ENCODE data around the gene DSE. TPM values are rescaled to one million over a fixed set of nuclear protein-coding genes. Genes with fewer than 3 reads are reported as not detected.

DSE gene
- total RNA-seq, 1 experiment from 2014 or later, result 38.5 TPM

DNA sequence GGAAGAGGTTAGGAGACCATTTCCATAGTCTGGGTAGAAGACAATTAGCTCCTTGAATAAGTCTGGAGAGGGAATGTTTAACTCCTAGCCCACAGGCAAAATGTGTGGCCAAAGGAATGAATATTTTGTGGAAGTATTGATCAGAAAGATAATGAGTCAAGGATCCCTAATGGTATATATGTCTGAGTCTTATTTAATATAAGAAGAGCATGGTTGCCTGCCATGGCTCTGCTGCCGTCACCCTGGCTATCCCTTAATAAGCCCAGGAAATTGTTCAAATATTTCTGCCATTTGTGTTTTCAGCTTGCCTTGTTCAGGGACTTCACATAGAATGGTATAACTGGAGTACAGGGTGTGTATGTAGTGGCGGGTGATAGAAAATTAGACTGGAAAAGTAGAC, 72.4 kb downstream of the DSE start:
- no TSS peak for BruUV-seq (replicated peaks)
- Histone ChIP-seq H3K4me3 (replicated peaks in 1 of 2; ENCODE audit: low read depth in 1 of 2, low read length in 2 of 2) (no peak overlapping the region), H2AFZ (ENCODE audit: low read depth, low read length, poor library complexity, severe bottlenecking) (no peak overlapping the region), H3K9me3 (ENCODE audit: control insufficient read depth in 1 of 2, insufficient read depth in 1 of 2, low read depth in 1 of 2, low read length in 2 of 2) (no peaks in the 10 kb centered on the region), H3K4me2 (ENCODE audit: low read length) (no peak overlapping the region), H3K4me1 (ENCODE audit: control insufficient read depth in 1 of 2, insufficient read depth in 2 of 2, low read length in 2 of 2) (no peaks in the 10 kb centered on the region), H3K79me2 (ENCODE audit: insufficient read depth, low read length) (no peaks in the 10 kb centered on the region), H3K36me3 (ENCODE audit: control insufficient read depth in 1 of 2, insufficient read depth in 2 of 2, low read length in 2 of 2) (no peaks in the 10 kb centered on the region), H3K9ac (ENCODE audit: low read length) (no peak overlapping the region), H3K27me3 (ENCODE audit: insufficient read depth, low read length) (no peaks in the 10 kb centered on the region), H3K9me2 (ENCODE audit: insufficient read depth) (no peaks in the 10 kb centered on the region), H3K27ac (ENCODE audit: low read depth, low read length) (no peak overlapping the region), H4K20me1 (ENCODE audit: insufficient read depth) (no peaks in the 10 kb centered on the region)
- ChIA-PET RAD21 (ENCODE audit: low non-redundant PET in 1 of 2, low total read pairs in 2 of 2, uncharacterized antibody in 2 of 2, unreplicated experiment in 2 of 2) (no interaction called here), CTCF (interaction anchor here (3.1 kb wide), 1 partner anchor 155 kb away, joined by 10 read pairs; no protein-coding TSS in a partner anchor), POLR2A (no interaction called here)
- intact Hi-C loops (cut with micrococcal nuclease), result no loop called here
- TF ChIP-seq RAD21 (IDR thresholded peaks at IDR 0.05; ENCODE audit: low read depth) (no peak), CEBPB (IDR thresholded peaks at IDR 0.05; ENCODE audit: low read depth) (no peak)
- TF ChIP-seq, protein P1, sequence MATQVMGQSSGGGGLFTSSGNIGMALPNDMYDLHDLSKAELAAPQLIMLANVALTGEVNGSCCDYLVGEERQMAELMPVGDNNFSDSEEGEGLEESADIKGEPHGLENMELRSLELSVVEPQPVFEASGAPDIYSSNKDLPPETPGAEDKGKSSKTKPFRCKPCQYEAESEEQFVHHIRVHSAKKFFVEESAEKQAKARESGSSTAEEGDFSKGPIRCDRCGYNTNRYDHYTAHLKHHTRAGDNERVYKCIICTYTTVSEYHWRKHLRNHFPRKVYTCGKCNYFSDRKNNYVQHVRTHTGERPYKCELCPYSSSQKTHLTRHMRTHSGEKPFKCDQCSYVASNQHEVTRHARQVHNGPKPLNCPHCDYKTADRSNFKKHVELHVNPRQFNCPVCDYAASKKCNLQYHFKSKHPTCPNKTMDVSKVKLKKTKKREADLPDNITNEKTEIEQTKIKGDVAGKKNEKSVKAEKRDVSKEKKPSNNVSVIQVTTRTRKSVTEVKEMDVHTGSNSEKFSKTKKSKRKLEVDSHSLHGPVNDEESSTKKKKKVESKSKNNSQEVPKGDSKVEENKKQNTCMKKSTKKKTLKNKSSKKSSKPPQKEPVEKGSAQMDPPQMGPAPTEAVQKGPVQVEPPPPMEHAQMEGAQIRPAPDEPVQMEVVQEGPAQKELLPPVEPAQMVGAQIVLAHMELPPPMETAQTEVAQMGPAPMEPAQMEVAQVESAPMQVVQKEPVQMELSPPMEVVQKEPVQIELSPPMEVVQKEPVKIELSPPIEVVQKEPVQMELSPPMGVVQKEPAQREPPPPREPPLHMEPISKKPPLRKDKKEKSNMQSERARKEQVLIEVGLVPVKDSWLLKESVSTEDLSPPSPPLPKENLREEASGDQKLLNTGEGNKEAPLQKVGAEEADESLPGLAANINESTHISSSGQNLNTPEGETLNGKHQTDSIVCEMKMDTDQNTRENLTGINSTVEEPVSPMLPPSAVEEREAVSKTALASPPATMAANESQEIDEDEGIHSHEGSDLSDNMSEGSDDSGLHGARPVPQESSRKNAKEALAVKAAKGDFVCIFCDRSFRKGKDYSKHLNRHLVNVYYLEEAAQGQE (IDR thresholded peaks at IDR 0.05; ENCODE audit: low read depth), result no peak
- TF ChIP-seq, protein P2, sequence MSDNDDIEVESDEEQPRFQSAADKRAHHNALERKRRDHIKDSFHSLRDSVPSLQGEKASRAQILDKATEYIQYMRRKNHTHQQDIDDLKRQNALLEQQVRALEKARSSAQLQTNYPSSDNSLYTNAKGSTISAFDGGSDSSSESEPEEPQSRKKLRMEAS (IDR thresholded peaks at IDR 0.05), result no peak
- DNase-seq (ENCODE audit: low read depth, low spot score), result no peak
- no peak for ATAC-seq

DNA sequence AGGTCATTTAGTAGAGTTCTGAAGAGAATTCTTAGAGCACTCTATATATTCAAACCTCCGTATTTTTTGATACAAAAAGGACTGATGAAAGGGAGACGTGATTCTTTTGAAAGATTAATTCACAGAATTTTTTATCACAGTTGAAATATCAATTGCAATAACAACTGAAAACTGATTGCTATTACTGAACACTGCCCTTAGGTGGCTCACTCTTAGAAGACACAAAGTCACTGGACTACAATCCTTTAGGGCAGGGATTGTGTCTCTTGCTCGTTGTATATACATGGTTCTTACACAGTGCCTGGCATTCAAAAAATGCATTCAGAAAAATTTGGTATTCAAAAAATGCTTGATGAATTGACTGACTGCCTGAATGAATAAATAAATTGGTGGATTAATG, 73.3 kb downstream of the DSE start:
- no peaks in the 10 kb centered on the region for H3K27me3 ChIP-seq (ENCODE audit: insufficient read depth, low read length)
- intact Hi-C loops (cut with micrococcal nuclease), result no loop called here
- BruUV-seq (replicated peaks), result no TSS peak
- POLR2A ChIA-PET, result no interaction called here
- ATAC-seq, result peak; percentile 82
- TF ChIP-seq POLR2A (IDR thresholded peaks at IDR 0.05; ENCODE audit: borderline replicate concordance, extremely low read depth, insufficient read depth, insufficient read length), result no peak
- TF ChIP-seq, protein P3, sequence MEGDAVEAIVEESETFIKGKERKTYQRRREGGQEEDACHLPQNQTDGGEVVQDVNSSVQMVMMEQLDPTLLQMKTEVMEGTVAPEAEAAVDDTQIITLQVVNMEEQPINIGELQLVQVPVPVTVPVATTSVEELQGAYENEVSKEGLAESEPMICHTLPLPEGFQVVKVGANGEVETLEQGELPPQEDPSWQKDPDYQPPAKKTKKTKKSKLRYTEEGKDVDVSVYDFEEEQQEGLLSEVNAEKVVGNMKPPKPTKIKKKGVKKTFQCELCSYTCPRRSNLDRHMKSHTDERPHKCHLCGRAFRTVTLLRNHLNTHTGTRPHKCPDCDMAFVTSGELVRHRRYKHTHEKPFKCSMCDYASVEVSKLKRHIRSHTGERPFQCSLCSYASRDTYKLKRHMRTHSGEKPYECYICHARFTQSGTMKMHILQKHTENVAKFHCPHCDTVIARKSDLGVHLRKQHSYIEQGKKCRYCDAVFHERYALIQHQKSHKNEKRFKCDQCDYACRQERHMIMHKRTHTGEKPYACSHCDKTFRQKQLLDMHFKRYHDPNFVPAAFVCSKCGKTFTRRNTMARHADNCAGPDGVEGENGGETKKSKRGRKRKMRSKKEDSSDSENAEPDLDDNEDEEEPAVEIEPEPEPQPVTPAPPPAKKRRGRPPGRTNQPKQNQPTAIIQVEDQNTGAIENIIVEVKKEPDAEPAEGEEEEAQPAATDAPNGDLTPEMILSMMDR (IDR thresholded peaks at IDR 0.05 in 2 of 3, conservative IDR thresholded peaks at IDR 0.05 in 1 of 3; ENCODE audit: borderline replicate concordance in 1 of 3, insufficient read depth in 1 of 3, low read depth in 2 of 3, low read length in 2 of 3), result peak; percentile 31 to 63 (median 54); a peak in 5 of 6 replicates
- TF ChIP-seq RAD21 (IDR thresholded peaks at IDR 0.05; ENCODE audit: low read depth), result peak; percentile 39; the same call in 1 of the 2 replicates
- H3K4me3 ChIP-seq (replicated peaks in 1 of 2; ENCODE audit: low read depth in 1 of 2, low read length in 2 of 2), result no peak overlapping the region
- no peaks in the 10 kb centered on the region for H3K79me2 ChIP-seq (ENCODE audit: insufficient read depth, low read length)
- no peaks in the 10 kb centered on the region for H3K9me2 ChIP-seq (ENCODE audit: insufficient read depth)
- no peaks in the 10 kb centered on the region for H3K4me1 ChIP-seq (ENCODE audit: control insufficient read depth in 1 of 2, insufficient read depth in 2 of 2, low read length in 2 of 2)
- RAD21 ChIA-PET (ENCODE audit: low non-redundant PET in 1 of 2, low total read pairs in 2 of 2, uncharacterized antibody in 2 of 2, unreplicated experiment in 2 of 2), result no interaction called here
- no peak overlapping the region for H2AFZ ChIP-seq (ENCODE audit: low read depth, low read length, poor library complexity, severe bottlenecking)
- H3K36me3 ChIP-seq (ENCODE audit: control insufficient read depth in 1 of 2, insufficient read depth in 2 of 2, low read length in 2 of 2), result no peaks in the 10 kb centered on the region
- peak; percentile 7 for DNase-seq (ENCODE audit: low read depth, low spot score)
- H4K20me1 ChIP-seq (ENCODE audit: insufficient read depth), result no peaks in the 10 kb centered on the region
- CTCF ChIA-PET, result interaction anchor here (3.1 kb wide), 1 partner anchor 156 kb away, joined by 10 read pairs; no protein-coding TSS in a partner anchor
- H3K9me3 ChIP-seq (ENCODE audit: control insufficient read depth in 1 of 2, insufficient read depth in 1 of 2, low read depth in 1 of 2, low read length in 2 of 2), result no peaks in the 10 kb centered on the region
- no peak overlapping the region for H3K4me2 ChIP-seq (ENCODE audit: low read length)
- H3K27ac ChIP-seq (ENCODE audit: low read depth, low read length), result no peak overlapping the region
- H3K9ac ChIP-seq (ENCODE audit: low read length), result no peak overlapping the region
